HG03575 (cell line): ENCODE measurements around the gene ITIH4.

Source experiments
- ATAC-seq: cut with Tn5 transposase; IDR thresholded peaks from one replicate; pipeline ENCODE4 v1.9.1; 2021; ENCODE audit not compliant: unreplicated experiment, insufficient number of reproducible peaks, low FRiP score; ENCODE audit errors: extremely low read depth

Gene ITIH4

DNA sequence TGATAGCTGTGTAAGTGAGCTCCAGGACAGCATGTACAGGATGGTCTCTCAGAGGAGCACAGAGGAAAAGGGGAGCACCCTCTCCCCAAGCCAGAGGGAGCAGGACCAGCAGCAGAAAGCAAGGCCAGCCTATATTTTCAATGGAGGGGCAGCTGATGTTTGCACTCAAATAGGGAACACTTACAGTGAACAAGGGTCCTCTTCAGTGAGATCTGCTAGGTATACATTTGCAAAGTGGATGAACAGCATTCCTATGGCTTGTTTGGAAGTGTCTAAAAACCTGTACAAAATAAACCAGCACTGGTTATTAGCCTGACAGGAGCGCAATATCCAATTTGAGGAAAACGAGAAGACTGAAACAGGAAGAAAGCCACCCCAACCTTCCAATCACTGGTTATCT lies 21.9 kb upstream of the ITIH4 start:
- no peak for ATAC-seq

DNA sequence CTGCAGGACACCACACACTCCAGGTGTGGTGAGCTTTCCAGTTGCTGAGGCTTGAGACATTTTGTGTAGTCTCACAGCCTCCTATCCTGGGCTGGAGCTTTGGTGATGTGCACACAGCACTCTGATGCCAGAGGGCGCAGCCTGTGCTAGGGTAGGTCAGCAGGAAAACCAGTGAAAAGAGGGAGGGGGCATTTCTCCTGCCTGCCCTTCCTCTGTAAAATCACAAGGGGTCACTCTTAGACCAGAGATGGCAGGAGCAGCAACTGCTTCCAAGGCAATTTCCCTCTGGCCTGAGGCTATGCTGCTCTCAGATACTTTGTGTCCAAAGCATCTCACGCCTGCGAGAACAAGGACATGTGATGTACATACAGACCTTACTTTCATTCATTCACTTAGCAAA lies 20.9 kb upstream of the ITIH4 start:
- ATAC-seq = no peak

DNA sequence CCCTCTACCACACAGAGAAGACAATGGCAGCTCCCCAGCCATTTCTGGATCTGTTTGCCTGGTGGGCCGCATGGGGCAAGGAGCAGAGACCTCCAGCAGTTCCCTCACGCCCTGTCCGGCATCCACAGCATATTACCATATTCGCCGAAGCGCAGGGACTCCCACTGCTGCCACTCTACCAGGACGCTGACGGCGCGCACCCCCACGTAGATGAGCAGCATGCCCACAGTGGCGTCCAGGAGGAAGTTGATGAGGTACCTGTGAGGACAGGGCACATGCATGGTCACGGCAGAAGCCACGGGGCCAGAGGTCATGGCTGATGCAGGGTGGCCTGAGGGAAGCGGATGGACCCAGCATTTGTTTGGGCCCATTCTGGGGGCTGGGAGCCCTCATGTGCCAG lies 19.2 kb upstream of the ITIH4 start:
- no peak for ATAC-seq

- ATAC-seq = no peak
Measured at GRCh38 chr3:52848617-52849016, 18.1 kb upstream of the ITIH4 start.

DNA sequence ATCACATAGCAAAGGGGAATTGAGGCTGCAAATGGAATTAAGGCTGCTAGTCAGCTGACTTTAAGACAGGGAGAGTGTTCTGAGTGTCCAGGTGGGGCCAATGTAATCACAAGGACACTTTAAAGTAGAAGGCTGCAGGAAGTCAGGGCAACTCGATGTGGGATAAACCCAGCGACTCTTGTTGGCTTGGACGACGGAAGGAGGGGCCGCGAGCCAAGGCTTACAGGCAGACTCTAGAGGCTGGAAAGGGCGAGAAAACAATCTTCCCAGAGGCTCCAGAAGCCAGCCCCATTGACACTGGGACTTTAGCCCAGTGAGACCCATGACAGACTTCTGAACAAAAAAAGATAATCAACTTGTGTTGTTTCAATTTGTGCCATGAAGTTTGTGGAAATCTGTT lies 17.3 kb upstream of the ITIH4 start:
- no peak for ATAC-seq

DNA sequence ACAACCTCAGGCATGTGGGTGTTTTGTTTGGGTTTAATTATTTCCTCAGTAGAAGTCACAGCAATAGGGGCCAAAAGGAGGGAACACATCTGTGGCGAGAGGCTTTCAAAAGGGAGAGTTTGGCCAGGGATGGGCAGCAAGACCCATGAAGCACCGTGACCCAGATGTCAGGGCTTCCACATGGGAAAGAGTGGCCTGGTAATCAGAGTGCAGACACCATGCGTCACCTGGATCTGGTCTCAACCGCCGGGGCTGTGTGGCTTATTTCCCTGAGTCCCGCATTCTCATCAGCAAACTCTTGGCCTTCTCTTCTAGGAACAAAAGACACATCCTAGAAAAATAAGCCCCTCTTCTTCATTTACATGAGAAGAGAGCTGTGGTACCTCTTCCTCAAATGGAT lies 16.8 kb upstream of the ITIH4 start:
- no peak for ATAC-seq

DNA sequence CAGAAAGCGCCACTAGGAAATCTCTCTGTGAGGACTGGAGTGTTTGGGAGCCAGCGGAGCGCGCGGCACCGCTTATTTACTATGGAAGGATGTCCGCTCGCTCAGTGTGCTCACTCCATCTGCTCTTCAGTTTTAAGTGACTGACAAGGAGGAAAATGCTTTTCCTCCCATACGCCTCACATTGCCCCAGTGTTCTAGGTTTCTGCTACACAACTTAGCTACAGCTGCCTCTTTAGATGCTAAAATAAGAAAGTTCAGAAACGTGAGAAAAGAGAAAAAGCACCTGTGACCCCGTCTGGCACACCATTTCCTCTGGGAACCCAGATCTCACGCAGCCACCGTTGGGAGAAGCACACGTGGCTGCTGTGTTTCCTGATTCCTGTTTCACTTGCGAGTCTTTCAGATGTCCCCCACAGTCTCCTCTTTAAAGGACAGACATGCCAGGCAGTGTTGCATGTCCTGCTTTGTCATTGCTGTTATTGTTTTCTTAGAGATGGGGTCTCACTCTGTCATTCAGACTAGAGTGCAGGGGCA lies 16.0 kb upstream of the ITIH4 start:
- ATAC-seq = no peak

DNA sequence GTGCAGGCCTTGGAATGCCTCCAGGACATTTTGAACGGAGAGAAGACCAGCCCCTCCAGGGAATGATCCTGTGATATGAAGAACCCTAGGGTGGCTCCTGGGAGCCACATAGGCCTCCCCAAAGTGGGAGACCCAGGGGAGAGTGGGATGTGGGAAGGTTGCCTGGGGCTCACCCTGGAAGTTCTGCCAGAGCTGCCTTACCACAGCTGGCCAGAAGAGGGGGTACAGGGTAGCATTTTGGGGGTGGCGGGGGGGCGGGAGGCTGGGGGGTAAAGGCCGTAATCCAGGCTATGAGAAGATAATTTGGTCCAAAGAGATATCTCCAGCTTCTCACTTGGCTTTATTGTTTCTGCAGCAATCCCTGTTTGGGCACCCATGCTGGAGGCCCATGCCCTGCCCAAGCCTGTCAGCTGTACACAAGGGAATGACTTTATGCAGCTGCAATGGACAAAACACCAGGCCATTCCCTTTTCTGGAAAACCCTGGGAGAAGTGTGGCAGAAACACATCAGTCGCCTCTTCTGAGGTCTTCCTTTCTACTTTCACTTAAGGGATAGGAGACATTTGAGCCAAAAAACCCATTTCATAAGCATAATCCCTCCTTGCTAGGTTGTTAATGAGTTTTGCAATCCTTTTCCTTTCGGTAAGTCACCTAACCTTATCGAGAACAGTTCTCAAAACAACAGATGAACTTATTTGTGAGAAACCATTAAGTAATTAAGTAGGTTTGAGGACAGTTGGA lies 15.4 kb upstream of the ITIH4 start:
- ATAC-seq = no peak

DNA sequence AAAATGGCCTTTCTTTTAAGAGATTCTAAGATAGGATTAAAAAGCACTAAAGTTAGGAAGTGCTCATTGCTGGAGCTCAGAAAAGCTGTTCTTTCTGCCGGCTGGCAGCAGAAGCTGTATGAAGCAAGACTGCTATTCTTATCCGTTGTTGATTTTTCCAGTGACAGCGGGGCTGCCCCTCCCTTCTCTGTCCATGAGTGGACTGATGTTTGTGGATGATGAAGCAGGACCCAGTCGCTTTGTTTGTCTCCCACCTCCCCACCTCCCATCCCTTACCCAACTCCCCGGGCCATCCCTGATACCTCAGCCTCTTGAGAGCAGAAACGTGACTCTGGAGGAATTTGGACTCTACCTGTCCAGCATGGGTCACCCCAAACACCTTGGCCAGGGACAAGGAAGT lies 14.7 kb upstream of the ITIH4 start:
- ATAC-seq = no peak

DNA sequence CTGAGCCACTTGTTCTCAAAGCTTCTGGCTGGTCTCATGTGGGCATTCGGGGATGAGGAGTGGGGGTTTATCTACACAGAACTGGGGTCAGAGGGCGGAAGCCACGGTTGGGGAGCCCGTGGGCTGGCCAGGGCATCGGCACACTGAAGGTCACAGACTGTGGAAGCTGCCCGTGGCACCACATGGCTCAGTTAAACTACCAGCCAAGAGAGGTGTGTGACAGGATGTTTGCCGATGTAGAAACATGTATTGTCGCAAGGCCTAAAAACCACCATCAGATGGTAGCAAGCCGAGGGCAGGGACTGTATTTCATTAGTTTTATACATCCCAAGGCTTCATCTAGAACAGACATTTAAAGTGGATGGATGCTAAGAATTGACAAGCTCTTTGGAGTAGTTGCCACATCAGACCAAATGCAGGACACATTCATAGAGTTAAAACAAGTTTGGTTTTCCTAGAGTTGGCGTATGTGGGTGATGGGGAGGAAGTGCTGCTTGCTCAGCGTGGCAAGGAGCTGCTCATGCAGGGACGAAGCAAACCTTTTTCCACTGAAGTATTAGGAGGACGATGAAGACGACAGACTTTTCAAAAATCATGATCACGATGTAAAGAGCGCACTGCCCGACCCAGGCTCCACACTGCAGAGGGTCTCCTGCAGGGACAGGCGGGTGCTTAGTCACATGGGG lies 14.0 kb upstream of the ITIH4 start:
- no peak for ATAC-seq

- ATAC-seq = no peak
Measured at GRCh38 chr3:52843881-52844280, 13.4 kb upstream of the ITIH4 start.

DNA sequence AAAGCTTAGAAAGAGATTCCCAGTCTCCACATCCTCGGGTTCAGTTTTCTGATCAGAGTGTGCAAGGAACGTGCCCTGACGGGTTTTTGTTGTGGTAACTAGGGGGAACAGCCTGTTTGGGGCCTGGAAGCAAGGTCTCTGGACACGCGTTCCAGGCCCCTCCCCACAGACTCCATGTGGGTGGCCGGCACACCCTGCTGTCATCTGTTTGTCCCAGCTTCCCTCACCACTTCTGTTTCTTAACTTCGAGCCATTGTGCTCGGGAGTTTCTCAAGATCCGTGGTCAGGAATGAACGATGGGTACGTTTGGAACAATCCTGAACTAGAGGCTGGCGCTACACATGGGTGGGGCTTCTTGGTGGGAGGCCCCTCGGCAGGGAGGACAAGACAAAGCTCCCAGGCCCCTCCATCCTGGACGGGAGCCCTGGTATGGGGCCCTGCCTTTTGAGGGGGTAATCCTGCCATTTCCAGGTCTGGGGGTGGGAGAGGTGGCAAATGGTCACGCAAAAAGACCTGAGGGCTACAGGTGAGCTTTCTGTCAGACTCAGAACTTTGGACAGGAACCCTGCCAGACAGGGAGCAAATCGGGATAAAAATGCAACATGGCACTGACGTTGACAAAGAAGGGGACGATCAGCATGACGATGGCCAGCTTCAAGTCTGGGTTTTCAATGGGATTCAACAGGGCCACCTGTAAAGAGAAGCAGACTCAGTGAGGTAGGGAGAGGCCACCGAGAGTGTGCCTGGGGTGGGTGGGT lies 12.8 kb upstream of the ITIH4 start:
- no peak for ATAC-seq

DNA sequence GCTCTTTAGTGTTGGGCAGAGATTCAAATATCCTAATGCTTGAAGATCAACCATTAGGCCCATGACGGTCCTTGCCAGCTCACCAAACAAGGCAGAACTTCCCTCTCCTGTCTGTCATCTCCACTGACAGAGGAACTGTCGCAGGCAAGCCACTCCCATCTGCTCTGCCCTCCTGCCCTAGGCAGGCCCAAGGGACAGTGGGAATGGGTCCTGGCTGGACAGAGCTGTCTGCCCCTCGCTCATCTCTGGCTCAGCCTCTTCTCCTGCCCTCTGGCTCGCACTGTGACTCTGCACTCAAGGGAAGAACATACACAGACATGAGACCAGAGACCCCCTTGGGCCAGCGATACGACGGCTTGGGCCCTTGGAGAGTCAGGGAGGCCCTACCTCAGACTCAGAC lies 12.0 kb upstream of the ITIH4 start:
- no peak for ATAC-seq

DNA sequence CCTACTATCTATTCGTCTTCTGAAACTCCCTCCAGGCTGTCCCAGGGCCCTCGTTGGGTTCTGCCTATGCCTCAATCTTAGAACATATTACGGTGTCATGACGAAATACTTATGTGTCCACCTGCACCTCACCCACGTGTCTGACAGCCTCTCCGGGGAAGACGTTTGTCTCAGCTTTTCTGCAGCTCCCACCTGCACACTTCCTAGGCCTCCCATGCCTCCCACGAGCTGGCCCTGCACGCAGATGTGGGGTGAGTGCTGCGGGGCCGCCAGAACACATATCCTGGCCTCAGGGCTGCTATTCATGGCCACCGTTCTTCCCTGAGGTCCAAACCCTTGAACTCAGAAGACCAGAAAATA lies 11.5 kb upstream of the ITIH4 start:
- no peak for ATAC-seq

- no peak for ATAC-seq
Measured at GRCh38 chr3:52841211-52841980, 10.9 kb upstream of the ITIH4 start.

- no peak for ATAC-seq
Measured at GRCh38 chr3:52839892-52840545, 9.5 kb upstream of the ITIH4 start.

GRCh38 chr3:52839268-52839575 lies 8.8 kb upstream of the ITIH4 start:
- no peak for ATAC-seq

DNA sequence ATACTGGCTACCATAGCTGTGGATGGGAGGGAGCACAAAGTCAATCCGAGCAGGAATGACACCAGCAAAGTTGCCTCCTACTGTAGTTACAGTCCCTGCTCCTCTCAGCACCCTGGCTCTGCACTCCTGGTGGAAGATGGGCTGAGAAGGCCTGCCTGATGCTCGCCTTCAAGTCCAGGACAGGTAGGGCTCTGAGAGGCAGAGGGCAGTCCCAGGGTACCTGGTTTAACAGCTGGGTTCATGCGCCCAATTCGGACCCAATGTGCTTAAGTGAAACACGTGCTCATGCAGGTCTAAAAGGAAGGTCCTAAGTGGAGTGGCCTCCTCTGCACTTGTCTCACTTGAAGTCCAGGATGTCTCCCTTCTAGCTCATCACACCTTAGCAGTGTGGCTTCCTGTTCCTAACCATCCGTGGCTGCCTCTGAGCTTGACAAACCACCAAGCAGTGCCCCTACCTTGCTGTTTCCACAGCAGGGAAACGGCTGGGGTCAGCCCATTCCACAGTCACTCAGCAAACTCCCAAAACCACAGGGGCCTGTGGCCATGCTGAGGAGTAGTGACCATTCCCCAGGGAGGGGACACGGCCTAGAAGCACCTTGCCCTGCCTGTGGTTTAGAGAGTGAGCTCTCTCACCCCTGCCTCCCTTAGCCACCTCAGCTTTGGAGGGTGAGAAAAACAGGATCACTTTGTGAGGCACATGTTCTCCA lies 8.2 kb upstream of the ITIH4 start:
- ATAC-seq = no peak
